Measurements from ENCODE around the gene CAMKMT.

CAMKMT gene

DNA sequence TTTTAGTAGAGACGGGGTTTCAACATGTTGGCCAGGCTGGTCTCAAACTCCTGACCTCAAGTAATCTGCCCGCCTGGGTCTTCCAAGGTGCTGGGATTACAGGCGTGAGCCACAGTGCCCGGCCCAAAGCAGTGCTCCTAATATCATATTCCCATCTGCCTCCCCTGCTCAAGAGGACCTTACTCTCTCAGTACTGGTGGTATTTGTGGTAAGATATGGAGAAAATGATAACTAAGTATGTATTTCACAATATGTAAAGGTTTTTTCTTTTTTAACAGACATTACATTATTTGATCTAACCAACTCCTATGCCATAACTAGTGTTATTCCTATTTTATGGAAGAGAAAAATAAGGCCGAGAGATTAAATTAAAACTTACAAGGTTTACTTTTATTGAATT is 201.0 kb downstream of the CAMKMT start:
- Histone ChIP-seq H3K9ac (ENCODE audit: low read depth, low read length) (no peak overlapping the region), H3K27me3 (ENCODE audit: control insufficient read depth, insufficient read depth, low read length) (no peaks in the 10 kb centered on the region)

DNA sequence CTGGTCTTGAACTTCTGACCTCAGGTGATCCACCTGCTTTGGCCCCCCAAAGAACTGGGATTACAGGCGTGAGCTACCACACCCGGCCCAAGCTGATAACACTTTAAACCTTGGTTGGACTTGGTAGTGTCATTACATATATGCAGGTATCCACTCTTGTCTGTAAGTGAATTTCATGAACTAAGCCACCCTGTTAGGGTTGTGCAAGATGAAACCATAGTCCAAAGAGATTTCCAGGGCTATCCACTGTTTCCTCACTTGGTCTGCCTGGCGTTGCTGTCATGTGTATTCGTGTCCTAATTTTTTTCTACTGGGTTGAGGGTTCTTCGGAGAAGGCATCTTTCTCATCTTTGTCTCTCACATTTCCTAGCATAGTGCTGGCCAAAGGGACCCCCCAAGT is 203.0 kb downstream of the CAMKMT start:
- H3K4me1 ChIP-seq (ENCODE audit: control insufficient read depth, insufficient read depth, low read length) = no peaks in the 10 kb centered on the region
- no peaks in the 10 kb centered on the region for H3K9me3 ChIP-seq (ENCODE audit: control insufficient read depth, insufficient read depth, low read length)
- H3K36me3 ChIP-seq (ENCODE audit: control insufficient read depth, insufficient read depth, low read length) = no peaks in the 10 kb centered on the region
- H3K27me3 ChIP-seq (ENCODE audit: control insufficient read depth, insufficient read depth, low read length) = no peaks in the 10 kb centered on the region
- no peak overlapping the region for H3K4me3 ChIP-seq (ENCODE audit: low read depth, low read length)
- no peak overlapping the region for H3K9ac ChIP-seq (ENCODE audit: low read depth, low read length)

More for the DNA sequence above, 201.0 kb downstream of the CAMKMT start:
- no peaks in the 10 kb centered on the region for H3K36me3 ChIP-seq (ENCODE audit: control insufficient read depth, insufficient read depth, low read length)
- H3K9me3 ChIP-seq (ENCODE audit: control insufficient read depth, insufficient read depth, low read length) = no peaks in the 10 kb centered on the region
- no peak overlapping the region for H3K4me3 ChIP-seq (ENCODE audit: low read depth, low read length)
- no peaks in the 10 kb centered on the region for H3K4me1 ChIP-seq (ENCODE audit: control insufficient read depth, insufficient read depth, low read length)

DNA sequence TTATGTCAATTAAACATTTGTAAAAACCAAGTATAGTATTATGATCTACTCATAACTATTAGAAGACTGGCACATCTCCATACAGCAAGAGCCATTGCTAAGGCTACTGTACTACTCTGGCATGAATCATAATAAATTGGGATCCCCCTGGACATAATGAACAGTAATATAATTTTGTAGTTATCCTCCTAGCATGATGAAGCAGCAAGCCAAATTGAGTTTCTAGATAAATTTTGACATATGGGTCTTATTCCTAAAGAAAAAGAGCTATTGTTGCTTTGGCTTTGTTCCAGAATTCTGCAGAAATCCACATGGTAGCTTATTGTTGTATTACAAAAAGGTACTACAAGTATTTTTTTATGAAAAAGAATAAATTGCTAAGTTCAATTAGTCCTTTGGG is 204.3 kb downstream of the CAMKMT start:
- Histone ChIP-seq H3K4me3 (ENCODE audit: low read depth, low read length) (no peak overlapping the region), H3K9ac (ENCODE audit: low read depth, low read length) (no peak overlapping the region), H3K4me1 (ENCODE audit: control insufficient read depth, insufficient read depth, low read length) (no peaks in the 10 kb centered on the region), H3K27me3 (ENCODE audit: control insufficient read depth, insufficient read depth, low read length) (no peaks in the 10 kb centered on the region), H3K9me3 (ENCODE audit: control insufficient read depth, insufficient read depth, low read length) (no peaks in the 10 kb centered on the region), H3K36me3 (ENCODE audit: control insufficient read depth, insufficient read depth, low read length) (no peaks in the 10 kb centered on the region)

- Histone ChIP-seq H3K27me3 (ENCODE audit: control insufficient read depth, insufficient read depth, low read length) (no peaks in the 10 kb centered on the region), H3K36me3 (ENCODE audit: control insufficient read depth, insufficient read depth, low read length) (no peaks in the 10 kb centered on the region), H3K9me3 (ENCODE audit: control insufficient read depth, insufficient read depth, low read length) (no peaks in the 10 kb centered on the region), H3K9ac (ENCODE audit: low read depth, low read length) (no peak overlapping the region), H3K4me3 (ENCODE audit: low read depth, low read length) (no peak overlapping the region), H3K4me1 (ENCODE audit: control insufficient read depth, insufficient read depth, low read length) (no peaks in the 10 kb centered on the region)
These were observed 207.7 kb downstream of the CAMKMT start for GRCh38 chr2:44569491-44569890.

DNA sequence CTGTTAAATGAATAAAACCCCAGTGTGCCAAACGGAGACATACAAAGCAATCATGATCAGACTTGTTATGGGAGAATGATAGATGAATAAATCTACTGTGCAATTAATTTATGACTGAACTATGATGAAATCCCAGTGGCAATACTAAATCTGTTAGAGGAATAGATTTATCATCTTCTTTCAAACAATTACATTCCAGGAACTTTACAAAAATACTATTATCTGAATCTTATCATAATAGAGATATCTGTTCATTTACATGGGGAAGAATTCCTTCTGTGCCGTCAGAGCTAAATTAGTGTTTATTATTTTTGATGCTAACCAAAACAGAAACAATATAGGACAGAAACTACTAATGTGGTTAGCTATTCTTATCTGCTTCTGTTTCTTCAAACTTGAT is 208.5 kb downstream of the CAMKMT start:
- no peak overlapping the region for H3K4me3 ChIP-seq (ENCODE audit: low read depth, low read length)
- no peak overlapping the region for H3K9ac ChIP-seq (ENCODE audit: low read depth, low read length)

DNA sequence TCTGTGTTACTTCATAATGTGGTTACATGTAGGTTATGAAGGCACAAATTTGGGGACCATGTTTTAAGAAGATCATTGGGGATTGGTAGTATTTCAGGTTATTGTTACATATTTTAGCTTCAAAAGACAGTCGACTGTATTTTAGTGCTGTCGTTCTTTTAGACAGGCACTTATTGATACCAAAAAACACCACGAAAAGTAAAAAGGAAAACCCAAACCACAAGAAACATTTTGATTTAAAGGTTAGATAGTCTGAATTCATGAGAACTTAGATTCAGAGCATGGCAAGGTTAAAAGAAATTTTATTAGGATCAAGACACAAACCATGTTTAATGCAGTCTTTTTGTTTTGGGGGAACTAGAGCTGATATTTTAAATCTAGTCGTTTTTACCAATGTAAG is 209.0 kb downstream of the CAMKMT start:
- Histone ChIP-seq H3K9ac (ENCODE audit: low read depth, low read length) (no peak overlapping the region), H3K9me3 (ENCODE audit: control insufficient read depth, insufficient read depth, low read length) (no peaks in the 10 kb centered on the region), H3K4me1 (ENCODE audit: control insufficient read depth, insufficient read depth, low read length) (no peaks in the 10 kb centered on the region), H3K27me3 (ENCODE audit: control insufficient read depth, insufficient read depth, low read length) (no peaks in the 10 kb centered on the region), H3K36me3 (ENCODE audit: control insufficient read depth, insufficient read depth, low read length) (no peaks in the 10 kb centered on the region), H3K4me3 (ENCODE audit: low read depth, low read length) (no peak overlapping the region)

More for the DNA sequence above, 208.5 kb downstream of the CAMKMT start:
- no peaks in the 10 kb centered on the region for H3K36me3 ChIP-seq (ENCODE audit: control insufficient read depth, insufficient read depth, low read length)
- no peaks in the 10 kb centered on the region for H3K9me3 ChIP-seq (ENCODE audit: control insufficient read depth, insufficient read depth, low read length)
- no peaks in the 10 kb centered on the region for H3K27me3 ChIP-seq (ENCODE audit: control insufficient read depth, insufficient read depth, low read length)
- H3K4me1 ChIP-seq (ENCODE audit: control insufficient read depth, insufficient read depth, low read length) = no peaks in the 10 kb centered on the region

GRCh38 chr2:44572196-44572900 is 210.6 kb downstream of the CAMKMT start:
- no peaks in the 10 kb centered on the region for H3K36me3 ChIP-seq (ENCODE audit: control insufficient read depth, insufficient read depth, low read length)

DNA sequence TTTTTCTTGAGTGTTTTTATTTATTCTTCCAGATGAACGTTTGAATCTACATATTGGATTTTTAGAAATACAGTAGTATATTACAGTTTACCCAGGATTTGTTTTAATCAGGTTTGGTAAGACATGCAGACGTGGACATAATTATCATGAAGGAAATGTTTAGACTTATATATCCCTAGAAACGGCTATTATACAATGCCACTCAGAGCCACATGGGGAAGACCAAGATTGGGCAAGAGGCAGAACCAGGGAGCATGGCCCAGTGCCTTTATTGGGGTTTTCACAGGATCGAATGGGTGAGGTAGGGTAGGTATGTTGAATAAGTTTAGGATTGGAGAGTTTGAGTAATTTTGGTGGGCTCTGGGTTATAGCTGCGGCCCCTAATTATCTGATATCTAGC is 212.2 kb downstream of the CAMKMT start:
- Histone ChIP-seq H3K9me3 (ENCODE audit: control insufficient read depth, insufficient read depth, low read length) (no peaks in the 10 kb centered on the region), H3K36me3 (ENCODE audit: control insufficient read depth, insufficient read depth, low read length) (no peaks in the 10 kb centered on the region), H3K27me3 (ENCODE audit: control insufficient read depth, insufficient read depth, low read length) (no peaks in the 10 kb centered on the region), H3K9ac (ENCODE audit: low read depth, low read length) (no peak overlapping the region), H3K4me3 (ENCODE audit: low read depth, low read length) (no peak overlapping the region), H3K4me1 (ENCODE audit: control insufficient read depth, insufficient read depth, low read length) (no peaks in the 10 kb centered on the region)

More at GRCh38 chr2:44572196-44572900, 210.6 kb downstream of the CAMKMT start:
- no peaks in the 10 kb centered on the region for H3K9me3 ChIP-seq (ENCODE audit: control insufficient read depth, insufficient read depth, low read length)
- H3K9ac ChIP-seq (ENCODE audit: low read depth, low read length) = no peak overlapping the region
- no peaks in the 10 kb centered on the region for H3K27me3 ChIP-seq (ENCODE audit: control insufficient read depth, insufficient read depth, low read length)
- no peak overlapping the region for H3K4me3 ChIP-seq (ENCODE audit: low read depth, low read length)
- no peaks in the 10 kb centered on the region for H3K4me1 ChIP-seq (ENCODE audit: control insufficient read depth, insufficient read depth, low read length)

DNA sequence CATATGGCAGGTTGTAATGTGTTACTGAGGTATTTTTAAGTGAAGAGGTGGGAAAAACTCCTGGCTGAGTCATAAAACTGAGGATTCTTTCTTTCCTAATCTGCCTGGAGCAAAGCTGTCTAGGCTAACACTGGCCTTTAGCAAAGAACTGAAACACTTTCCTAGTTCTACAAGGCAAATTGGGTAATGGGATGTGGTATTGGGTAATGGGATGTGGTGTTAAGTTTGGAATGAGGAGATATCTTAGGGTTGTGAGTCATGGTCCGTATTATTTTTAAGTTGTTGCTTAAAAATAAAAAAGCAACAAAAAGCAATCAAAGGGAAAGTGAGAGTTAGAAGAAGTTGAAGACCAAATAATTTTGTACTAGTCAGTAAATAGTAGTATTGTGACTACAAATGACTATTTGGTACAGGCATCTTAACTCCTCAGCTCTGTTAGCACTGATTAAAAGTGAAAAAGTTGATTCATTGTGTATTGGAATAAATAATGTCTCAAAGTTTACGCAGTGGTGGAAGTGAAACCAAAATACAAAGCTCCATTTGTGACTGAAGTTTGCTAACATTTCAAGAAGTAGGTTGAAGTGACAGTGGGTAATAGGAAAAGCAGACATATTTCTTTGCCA is 216.8 kb downstream of the CAMKMT start:
- Histone ChIP-seq H3K27me3 (ENCODE audit: control insufficient read depth, insufficient read depth, low read length) (no peaks in the 10 kb centered on the region), H3K4me3 (ENCODE audit: low read depth, low read length) (no peak overlapping the region), H3K9ac (ENCODE audit: low read depth, low read length) (no peak overlapping the region), H3K36me3 (ENCODE audit: control insufficient read depth, insufficient read depth, low read length) (no peaks in the 10 kb centered on the region), H3K9me3 (ENCODE audit: control insufficient read depth, insufficient read depth, low read length) (no peaks in the 10 kb centered on the region), H3K4me1 (ENCODE audit: control insufficient read depth, insufficient read depth, low read length) (no peaks in the 10 kb centered on the region)

GRCh38 chr2:44579115-44579836 is 217.5 kb downstream of the CAMKMT start:
- no peak overlapping the region for H3K9ac ChIP-seq (ENCODE audit: low read depth, low read length)
- H3K27me3 ChIP-seq (ENCODE audit: control insufficient read depth, insufficient read depth, low read length) = no peaks in the 10 kb centered on the region
- H3K36me3 ChIP-seq (ENCODE audit: control insufficient read depth, insufficient read depth, low read length) = no peaks in the 10 kb centered on the region
- no peak overlapping the region for H3K4me3 ChIP-seq (ENCODE audit: low read depth, low read length)
- H3K4me1 ChIP-seq (ENCODE audit: control insufficient read depth, insufficient read depth, low read length) = no peaks in the 10 kb centered on the region
- no peaks in the 10 kb centered on the region for H3K9me3 ChIP-seq (ENCODE audit: control insufficient read depth, insufficient read depth, low read length)

DNA sequence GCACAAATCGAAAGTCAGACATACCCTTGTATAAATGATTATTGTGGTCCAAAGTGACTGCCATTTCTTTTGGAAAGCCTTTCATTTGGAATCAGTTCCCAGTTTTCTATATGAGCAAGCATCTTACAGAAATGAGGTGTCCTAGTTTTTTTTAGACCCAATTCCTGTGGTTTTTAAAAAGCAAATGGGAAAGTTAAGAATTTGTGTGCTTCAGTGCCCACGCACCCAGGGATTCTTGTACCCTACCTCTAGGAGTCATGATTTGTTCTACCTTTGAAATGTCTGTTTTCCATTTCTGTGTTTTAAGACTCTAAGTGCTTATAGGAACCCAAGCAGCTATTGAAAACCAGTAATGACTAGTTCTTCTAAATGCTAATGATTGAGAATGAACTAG is 218.1 kb downstream of the CAMKMT start:
- H3K27me3 ChIP-seq (ENCODE audit: control insufficient read depth, insufficient read depth, low read length) = no peaks in the 10 kb centered on the region
- H3K4me1 ChIP-seq (ENCODE audit: control insufficient read depth, insufficient read depth, low read length) = no peaks in the 10 kb centered on the region
- H3K9ac ChIP-seq (ENCODE audit: low read depth, low read length) = no peak overlapping the region
- H3K4me3 ChIP-seq (ENCODE audit: low read depth, low read length) = no peak overlapping the region
- no peaks in the 10 kb centered on the region for H3K36me3 ChIP-seq (ENCODE audit: control insufficient read depth, insufficient read depth, low read length)
- H3K9me3 ChIP-seq (ENCODE audit: control insufficient read depth, insufficient read depth, low read length) = no peaks in the 10 kb centered on the region

Measured in iPS-15b (cell line).